Gastroesophageal sphincter (tissue), 3 donors: Measurements from ENCODE around the gene PAM.

Experiments
- CTCF ChIP-seq, 4 experiments: fragments of 200-600 bp in 2 of 4; fragments of 450-650 bp in 2 of 4; sonication (generic) in 1 of 4; IDR thresholded peaks; one replicate each; pipeline ENCODE4 v1.5.1; 2017 to 2019; ENCODE audit warnings: antibody characterized with exemption in 4 of 4, mild to moderate bottlenecking in 2 of 4, moderate library complexity in 2 of 4
- POLR2A ChIP-seq, 2 donors: fragments of 450-650 bp; IDR thresholded peaks; one replicate each; pipeline ENCODE4 v1.6.1; 2017; ENCODE audit warnings: antibody characterized with exemption in 2 of 2, mild to moderate bottlenecking in 2 of 2, moderate library complexity in 1 of 2

- TF ChIP-seq CTCF (IDR thresholded peaks at IDR 0.05), result no peak
- no peak for TF ChIP-seq POLR2A (IDR thresholded peaks at IDR 0.05)
Measured at GRCh38 chr5:102858221-102858620, 103.1 kb downstream of the PAM start.
